Astrocyte (in vitro differentiated cells and primary cell): ENCODE data around the gene SSBP2.

Source experiments
- EZH2 ChIP-seq: IDR thresholded peaks from 2 replicates; pipeline ENCODE4 v1.6.1; 2012; ENCODE audit warnings: mild to moderate bottlenecking, low read length, inconsistent platforms; ENCODE audit not compliant: insufficient read depth
- TF ChIP-seq, protein P1 (sequence below): IDR thresholded peaks from 2 replicates; pipeline ENCODE4 v1.5.1; 2011; ENCODE audit warnings: low read depth, mild to moderate bottlenecking, inconsistent platforms, low read length, moderate library complexity; ENCODE audit not compliant: insufficient read depth

DNA sequence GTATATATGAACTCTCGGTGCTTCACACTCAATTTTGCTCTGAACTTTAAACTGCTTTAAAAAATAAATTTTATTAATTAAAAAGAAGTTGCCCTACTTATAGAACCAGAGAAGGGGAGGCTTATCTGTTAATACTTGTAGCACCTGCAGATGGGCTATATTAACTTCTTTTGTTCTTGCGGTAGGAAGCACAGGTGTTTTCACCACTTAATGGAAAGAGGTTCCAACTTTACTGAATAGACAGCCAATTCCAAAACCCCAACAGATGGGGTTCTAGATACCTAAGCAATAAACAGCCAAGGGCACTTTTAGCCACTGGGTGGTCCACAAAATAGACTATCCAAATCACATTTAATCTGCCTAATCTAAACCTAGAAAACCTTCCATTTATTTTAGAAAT lies 65.4 kb downstream of the SSBP2 start:
- TF ChIP-seq, protein P1, sequence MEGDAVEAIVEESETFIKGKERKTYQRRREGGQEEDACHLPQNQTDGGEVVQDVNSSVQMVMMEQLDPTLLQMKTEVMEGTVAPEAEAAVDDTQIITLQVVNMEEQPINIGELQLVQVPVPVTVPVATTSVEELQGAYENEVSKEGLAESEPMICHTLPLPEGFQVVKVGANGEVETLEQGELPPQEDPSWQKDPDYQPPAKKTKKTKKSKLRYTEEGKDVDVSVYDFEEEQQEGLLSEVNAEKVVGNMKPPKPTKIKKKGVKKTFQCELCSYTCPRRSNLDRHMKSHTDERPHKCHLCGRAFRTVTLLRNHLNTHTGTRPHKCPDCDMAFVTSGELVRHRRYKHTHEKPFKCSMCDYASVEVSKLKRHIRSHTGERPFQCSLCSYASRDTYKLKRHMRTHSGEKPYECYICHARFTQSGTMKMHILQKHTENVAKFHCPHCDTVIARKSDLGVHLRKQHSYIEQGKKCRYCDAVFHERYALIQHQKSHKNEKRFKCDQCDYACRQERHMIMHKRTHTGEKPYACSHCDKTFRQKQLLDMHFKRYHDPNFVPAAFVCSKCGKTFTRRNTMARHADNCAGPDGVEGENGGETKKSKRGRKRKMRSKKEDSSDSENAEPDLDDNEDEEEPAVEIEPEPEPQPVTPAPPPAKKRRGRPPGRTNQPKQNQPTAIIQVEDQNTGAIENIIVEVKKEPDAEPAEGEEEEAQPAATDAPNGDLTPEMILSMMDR = no peak
- no peak for TF ChIP-seq EZH2
